IMR-90 (cell line): ENCODE results near the gene GALNT12. TPM values are rescaled to one million over a fixed set of nuclear protein-coding genes. Genes with fewer than 3 reads are reported as not detected.

Source experiments
- ATAC-seq: fragments of 200-7000 bp; cut with Tn5 transposase; 2 replicates; pipeline ENCODE4 v1.9.1; 2020; ENCODE audit warnings: low read depth, mild to moderate bottlenecking, moderate library complexity
- BruUV-seq: library from RNA; stranded (reverse); fragments of 400-500 nt; replicated peaks from 2 replicates; lab custom pipeline; 2021; lab: Mats Ljungman, UMichigan
- CTCF ChIA-PET: fragments of 300-600 bp; formaldehyde crosslinking; extraction: SDS; loops from one replicate; lab custom pipeline; 2021; ENCODE audit warnings: antibody characterized with exemption; lab: Yijun Ruan, JAX
- POLR2A ChIA-PET: fragments of 300-600 bp; sonication (Branson Sonifier 250); formaldehyde crosslinking; loops from one replicate; lab custom pipeline; 2022; ENCODE audit warnings: antibody characterized with exemption; ENCODE audit not compliant: unreplicated experiment; lab: Charles Lee
- DNase-seq: peaks from one replicate; pipeline ENCODE4 v3.0.0; 2013
- H2AFZ ChIP-seq: replicated peaks from 2 replicates; pipeline ENCODE3; 2013; ENCODE audit warnings: low read length, mild to moderate bottlenecking; ENCODE audit not compliant: poor library complexity
- H2AK5ac ChIP-seq: 2 replicates; pipeline ENCODE4 v1.6.1; 2013; ENCODE audit warnings: low read depth, low read length, inconsistent platforms
- H2AK9ac ChIP-seq: replicated peaks from 2 replicates; pipeline ENCODE3; 2013; ENCODE audit warnings: mild to moderate bottlenecking, low read depth, low read length, moderate library complexity; ENCODE audit not compliant: poor library complexity
- H2BK120ac ChIP-seq: 2 replicates; pipeline ENCODE4 v1.6.1; 2013; ENCODE audit warnings: low read depth, low read length, inconsistent platforms
- H2BK15ac ChIP-seq: 3 replicates; pipeline ENCODE4 v1.6.1; 2013; ENCODE audit warnings: low read depth, low read length, inconsistent platforms
- H2BK20ac ChIP-seq: 2 replicates; pipeline ENCODE4 v1.6.1; 2013; ENCODE audit warnings: low read depth, mild to moderate bottlenecking, inconsistent platforms, low read length, moderate library complexity
- H2BK5ac ChIP-seq: 2 replicates; pipeline ENCODE4 v1.6.1; 2013; ENCODE audit warnings: mild to moderate bottlenecking, low read depth, low read length, inconsistent platforms; ENCODE audit not compliant: poor library complexity, severe bottlenecking
- H3K14ac ChIP-seq: replicated peaks from 2 replicates; pipeline ENCODE4 v1.6.1; 2013; ENCODE audit warnings: low read depth, low read length, inconsistent platforms
- H3K18ac ChIP-seq: 2 replicates; pipeline ENCODE4 v1.6.1; 2013; ENCODE audit warnings: low read depth, low read length, control low read depth
- H3K23ac ChIP-seq: 2 replicates; pipeline ENCODE4 v1.6.1; 2013; ENCODE audit warnings: low read depth, low read length, inconsistent platforms
- H3K27ac ChIP-seq: 2 replicates; pipeline ENCODE4 v1.5.1; 2013; ENCODE audit warnings: mild to moderate bottlenecking, control low read depth, low read length; ENCODE audit not compliant: insufficient read depth
- H3K27me3 ChIP-seq: 2 replicates; pipeline ENCODE4 v1.6.1; 2013; ENCODE audit warnings: low read length; ENCODE audit not compliant: control insufficient read depth, insufficient read depth
- H3K36me3 ChIP-seq: 2 replicates; pipeline ENCODE4 v1.6.1; 2013; ENCODE audit warnings: low read length, mixed read lengths; ENCODE audit not compliant: control insufficient read depth, insufficient read depth
- H3K4ac ChIP-seq: 2 replicates; pipeline ENCODE4 v1.6.1; 2013; ENCODE audit warnings: low read depth, low read length, inconsistent platforms
- H3K4me1 ChIP-seq: 2 replicates; pipeline ENCODE4 v1.6.1; 2013; ENCODE audit warnings: low read length, mixed read lengths; ENCODE audit not compliant: control insufficient read depth, insufficient read depth
- H3K4me2 ChIP-seq: 2 replicates; pipeline ENCODE4 v1.6.1; 2013; ENCODE audit warnings: low read depth, mild to moderate bottlenecking, control low read depth, low read length, moderate library complexity
- H3K4me3 ChIP-seq: 2 replicates; pipeline ENCODE4 v1.5.1; 2013; ENCODE audit warnings: low read depth, mild to moderate bottlenecking, control low read depth, low read length, moderate library complexity; ENCODE audit not compliant: insufficient read depth
- H3K56ac ChIP-seq: 2 replicates; pipeline ENCODE4 v1.6.1; 2013; ENCODE audit warnings: low read length, inconsistent platforms; ENCODE audit not compliant: insufficient read depth; ENCODE audit errors: extremely low read depth
- H3K79me1 ChIP-seq, 2 experiments: 2 replicates each; pipeline ENCODE4 v1.6.1; 2013; ENCODE audit warnings: low read length in 2 of 2, inconsistent platforms in 1 of 2, low read depth in 1 of 2
- H3K9ac ChIP-seq: 2 replicates; pipeline ENCODE4 v1.6.1; 2013; ENCODE audit warnings: low read depth, low read length, control low read depth
- H3K9me1 ChIP-seq: 2 replicates; pipeline ENCODE4 v1.6.1; 2013; ENCODE audit warnings: low read length, inconsistent platforms; ENCODE audit not compliant: insufficient read depth
- H3K9me3 ChIP-seq: 2 replicates; pipeline ENCODE4 v1.6.1; 2013; ENCODE audit warnings: low read length; ENCODE audit not compliant: control insufficient read depth, insufficient read depth
- H4K20me1 ChIP-seq: 2 replicates; pipeline ENCODE4 v1.6.1; 2013; ENCODE audit warnings: low read length, inconsistent platforms; ENCODE audit not compliant: insufficient read depth
- H4K5ac ChIP-seq: 2 replicates; pipeline ENCODE4 v1.6.1; 2013; ENCODE audit warnings: mild to moderate bottlenecking, low read depth, low read length, control low read depth
- H4K8ac ChIP-seq, 2 experiments: 2 replicates each; pipeline ENCODE4 v1.6.1; 2013; ENCODE audit warnings: low read depth in 2 of 2, low read length in 2 of 2, control low read depth in 1 of 2, inconsistent platforms in 1 of 2
- H4K91ac ChIP-seq: 2 replicates; pipeline ENCODE4 v1.6.1; 2013; ENCODE audit warnings: low read depth, low read length, inconsistent platforms; ENCODE audit not compliant: insufficient read depth
- BHLHE40 ChIP-seq: fragments of 150-350 bp; IDR thresholded peaks from 2 replicates; pipeline ENCODE4 v1.6.1; 2016; ENCODE audit warnings: mild to moderate bottlenecking, low read depth, low read length
- CEBPB ChIP-seq: IDR thresholded peaks from 2 replicates; pipeline ENCODE4 v1.6.1; 2012; ENCODE audit warnings: low read depth, low read length, improper control_type of control experiment
- MAZ ChIP-seq: IDR thresholded peaks from 2 replicates; pipeline ENCODE4 v1.6.1; 2012; ENCODE audit warnings: low read depth, mild to moderate bottlenecking, low read length, improper control_type of control experiment, moderate library complexity, borderline replicate concordance
- NFE2L2 ChIP-seq: fragments of 150-350 bp; IDR thresholded peaks from 2 replicates; pipeline ENCODE4 v1.6.1; 2016; ENCODE audit warnings: low read depth, mild to moderate bottlenecking, low read length
- POLR2A ChIP-seq: IDR thresholded peaks from 2 replicates; pipeline ENCODE4 v1.6.1; 2012; ENCODE audit warnings: mild to moderate bottlenecking, low read depth, low read length
- RAD21 ChIP-seq: IDR thresholded peaks from 2 replicates; pipeline ENCODE4 v1.6.1; 2012; ENCODE audit warnings: low read length, improper control_type of control experiment
- RCOR1 ChIP-seq: IDR thresholded peaks from 2 replicates; pipeline ENCODE4 v1.6.1; 2012; ENCODE audit warnings: mild to moderate bottlenecking, low read length, improper control_type of control experiment; ENCODE audit not compliant: insufficient replicate concordance
- WGBS, 2 experiments: methylation state at CpG; one replicate each; pipeline versions ENCODE4 v1.1.5 to v1.1.7; 2013; ENCODE audit warnings: missing lambda C conversion rate in 2 of 2; ENCODE audit not compliant: insufficient read length in 1 of 2; ENCODE audit errors: extremely low coverage in 2 of 2; 5-methylcytosine and 5-hydroxymethylcytosine counted together
- dilution Hi-C: fragments of 300-500 bp; cut with HindIII; formaldehyde crosslinking; loops from one replicate; pipeline ENCODE4 v1.14.3; 2018; ENCODE audit warnings: low sequenced_read_pairs; ENCODE audit not compliant: unreplicated experiment
- in situ Hi-C: fragments of 300-500 bp; cut with MboI; formaldehyde crosslinking; loops from 3 replicates; pipeline ENCODE4 v1.14.3; 2019; ENCODE audit warnings: low sequenced_read_pairs, inconsistent platforms, mixed read lengths
- intact Hi-C: fragments of 100-400 bp; cut with micrococcal nuclease; formaldehyde crosslinking; loops from 2 replicates; pipeline ENCODE4 v1.10.0; 2022
- polyA plus RNA-seq, 3 experiments: library from polyadenylated mRNA; depleted of rRNA; stranded (reverse); fragments of >200 nt; gene quantifications; 2 replicates each; pipeline ENCODE4 v1.2.3, GENCODE V29; 2012; ENCODE audit warnings: low replicate concordance in 1 of 3
- total RNA-seq: library from RNA; depleted of rRNA; stranded (reverse); fragments of >200 nt; gene quantifications from 2 replicates; pipeline ENCODE4 v1.2.3, GENCODE V29; 2012
- TF ChIP-seq, protein P1 (sequence below): conservative IDR thresholded peaks from 2 replicates; pipeline ENCODE4 v1.5.1; 2012; ENCODE audit warnings: mild to moderate bottlenecking, low read depth, low read length, improper control_type of control experiment
- TF ChIP-seq, protein P2 (sequence below): fragments of 150-350 bp; IDR thresholded peaks from 2 replicates; pipeline ENCODE4 v1.6.1; 2016; ENCODE audit warnings: low read depth, mild to moderate bottlenecking, low read length, moderate library complexity, borderline replicate concordance

Gene GALNT12
- total and polyA plus RNA-seq, 2 of the 4 experiments (the other 2 are of a cell fraction): 2.3 to 2.5 TPM

DNA sequence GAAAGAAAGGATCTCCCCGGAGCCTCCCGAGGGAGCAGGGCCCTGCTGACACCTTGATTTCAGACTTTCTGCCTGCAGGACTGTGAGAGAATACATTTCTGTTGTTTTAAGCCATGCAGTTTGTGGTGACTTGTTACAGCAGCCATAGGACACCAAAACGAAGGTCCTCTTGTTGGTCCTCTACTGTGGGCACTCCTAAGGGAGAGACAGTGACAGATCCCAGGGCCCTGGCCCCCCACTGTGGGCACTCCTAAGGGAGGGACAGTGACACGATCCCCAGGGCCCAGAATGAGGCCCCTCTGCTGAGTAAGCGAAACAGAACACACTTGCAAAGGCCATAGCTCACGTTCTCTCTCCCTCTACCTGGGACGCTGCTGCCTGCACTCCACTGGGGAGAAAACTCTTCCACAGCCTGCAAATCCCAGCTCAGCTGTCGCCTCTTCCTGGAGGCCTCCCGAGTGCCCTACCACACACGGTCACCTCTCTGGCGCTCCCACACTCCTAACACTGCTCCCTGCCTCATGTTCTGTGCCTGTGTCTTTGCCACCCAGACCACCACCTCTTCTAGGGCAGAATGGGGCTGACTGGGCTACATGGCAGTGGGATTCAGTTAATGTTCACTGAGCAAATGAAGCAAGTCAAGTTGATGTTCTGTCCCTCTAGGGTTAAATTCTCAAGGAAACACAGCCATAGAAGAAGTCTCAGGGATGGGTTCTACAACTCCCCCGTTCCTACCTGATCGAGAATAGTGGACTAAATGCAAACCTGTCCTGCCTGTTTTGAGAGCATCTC, 34.9 kb upstream of the GALNT12 start:
- no peaks in the 10 kb centered on the region for H4K20me1 ChIP-seq
- in situ Hi-C loops: loop anchor here (5.0 kb wide), 1 partner anchor 455 kb away; no protein-coding TSS in a partner anchor
- H3K4me1 ChIP-seq: 0 out of 2 replicates have a peak, but pooled peaks cover 1% of the 10 kb centered on the region

More for the DNA sequence above, 34.9 kb upstream of the GALNT12 start:
- Histone ChIP-seq H2BK5ac (no peak overlapping the region), H3K27ac (no peak overlapping the region), H3K4ac (no peak overlapping the region), H2AFZ (no peak overlapping the region), H4K91ac (no peak overlapping the region), H3K9ac (no peak overlapping the region), H2BK120ac (no peak overlapping the region), H3K36me3 (peaks cover 50% of the 10 kb centered on the region), H2BK20ac (no peak overlapping the region), H3K27me3 (no peaks in the 10 kb centered on the region), H3K56ac (no peak overlapping the region), H4K8ac (no peak overlapping the region), H3K18ac (no peak overlapping the region), H3K23ac (no peak overlapping the region), H2BK15ac (no peak overlapping the region), H2AK9ac (no peak overlapping the region), H3K4me3 (no peak overlapping the region), H3K79me1 (peaks cover 0 to 8% of the 10 kb centered on the region in 2 experiments; a peak in 2 of 4 replicates), H4K5ac (no peak overlapping the region), H3K9me1 (0 out of 2 replicates have a peak, but pooled peaks cover 3% of the 10 kb centered on the region), H3K9me3 (no peaks in the 10 kb centered on the region), H3K4me2 (no peak overlapping the region), H3K14ac (no peak overlapping the region), H2AK5ac (no peak overlapping the region)
- no peak for TF ChIP-seq POLR2A
- TF ChIP-seq, protein P1, sequence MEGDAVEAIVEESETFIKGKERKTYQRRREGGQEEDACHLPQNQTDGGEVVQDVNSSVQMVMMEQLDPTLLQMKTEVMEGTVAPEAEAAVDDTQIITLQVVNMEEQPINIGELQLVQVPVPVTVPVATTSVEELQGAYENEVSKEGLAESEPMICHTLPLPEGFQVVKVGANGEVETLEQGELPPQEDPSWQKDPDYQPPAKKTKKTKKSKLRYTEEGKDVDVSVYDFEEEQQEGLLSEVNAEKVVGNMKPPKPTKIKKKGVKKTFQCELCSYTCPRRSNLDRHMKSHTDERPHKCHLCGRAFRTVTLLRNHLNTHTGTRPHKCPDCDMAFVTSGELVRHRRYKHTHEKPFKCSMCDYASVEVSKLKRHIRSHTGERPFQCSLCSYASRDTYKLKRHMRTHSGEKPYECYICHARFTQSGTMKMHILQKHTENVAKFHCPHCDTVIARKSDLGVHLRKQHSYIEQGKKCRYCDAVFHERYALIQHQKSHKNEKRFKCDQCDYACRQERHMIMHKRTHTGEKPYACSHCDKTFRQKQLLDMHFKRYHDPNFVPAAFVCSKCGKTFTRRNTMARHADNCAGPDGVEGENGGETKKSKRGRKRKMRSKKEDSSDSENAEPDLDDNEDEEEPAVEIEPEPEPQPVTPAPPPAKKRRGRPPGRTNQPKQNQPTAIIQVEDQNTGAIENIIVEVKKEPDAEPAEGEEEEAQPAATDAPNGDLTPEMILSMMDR: no peak
- TF ChIP-seq BHLHE40: no peak
- no peak for TF ChIP-seq CEBPB
- no peak for TF ChIP-seq RCOR1
- TF ChIP-seq NFE2L2: no peak
- TF ChIP-seq MAZ: no peak
- no peak for TF ChIP-seq RAD21
- TF ChIP-seq, protein P2, sequence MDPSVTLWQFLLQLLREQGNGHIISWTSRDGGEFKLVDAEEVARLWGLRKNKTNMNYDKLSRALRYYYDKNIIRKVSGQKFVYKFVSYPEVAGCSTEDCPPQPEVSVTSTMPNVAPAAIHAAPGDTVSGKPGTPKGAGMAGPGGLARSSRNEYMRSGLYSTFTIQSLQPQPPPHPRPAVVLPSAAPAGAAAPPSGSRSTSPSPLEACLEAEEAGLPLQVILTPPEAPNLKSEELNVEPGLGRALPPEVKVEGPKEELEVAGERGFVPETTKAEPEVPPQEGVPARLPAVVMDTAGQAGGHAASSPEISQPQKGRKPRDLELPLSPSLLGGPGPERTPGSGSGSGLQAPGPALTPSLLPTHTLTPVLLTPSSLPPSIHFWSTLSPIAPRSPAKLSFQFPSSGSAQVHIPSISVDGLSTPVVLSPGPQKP: no peak
- ChIA-PET POLR2A (no interaction called here), CTCF (no interaction called here)
- DNase-seq: no peak
- ATAC-seq: no peak
- dilution Hi-C loops: no loop called here
- no TSS peak for BruUV-seq
- WGBS, 2 experiments: 97% methylated on average over 6 of the region's 13 CpGs; no CpG with 5 or more reads in 1 of the 2 experiments
- intact Hi-C loops: no loop called here
